ENCODE measurements around the gene TMEM273. TPM values are rescaled to one million over a fixed set of nuclear protein-coding genes. Genes with fewer than 3 reads are reported as not detected.

TMEM273 gene
- total RNA-seq, 1 experiment from 2014 or later: not detected

- DNase-seq (ENCODE audit: low spot score): no peak
These were observed 11.6 kb downstream of the TMEM273 start for GRCh38 chr10:49176310-49177268.

- no peak for DNase-seq (ENCODE audit: low spot score)
These were observed 12.4 kb downstream of the TMEM273 start for GRCh38 chr10:49175587-49176309.

GRCh38 chr10:49174926-49175500 is 13.2 kb downstream of the TMEM273 start:
- no peak for DNase-seq (ENCODE audit: low spot score)

GRCh38 chr10:49174261-49174925 is 13.8 kb downstream of the TMEM273 start:
- DNase-seq (ENCODE audit: low spot score): no peak

- DNase-seq (ENCODE audit: low spot score): no peak
These were observed 14.3 kb downstream of the TMEM273 start for GRCh38 chr10:49173853-49174252.

- DNase-seq (ENCODE audit: low spot score): no peak
These were observed 14.9 kb downstream of the TMEM273 start for GRCh38 chr10:49173201-49173772.

GRCh38 chr10:49172777-49173132 is 15.4 kb downstream of the TMEM273 start:
- DNase-seq (ENCODE audit: low spot score): no peak

- DNase-seq (ENCODE audit: low spot score): no peak
These were observed 16.0 kb downstream of the TMEM273 start for GRCh38 chr10:49172061-49172776.

GRCh38 chr10:49171326-49172060 is 16.7 kb downstream of the TMEM273 start:
- DNase-seq (ENCODE audit: low spot score): no peak

- DNase-seq (ENCODE audit: low spot score): no peak
These were observed 17.4 kb downstream of the TMEM273 start for GRCh38 chr10:49170632-49171325.

GRCh38 chr10:49169776-49170175 is 18.4 kb downstream of the TMEM273 start:
- no peak for DNase-seq (ENCODE audit: low spot score)

- no peak for DNase-seq (ENCODE audit: low spot score)
These were observed 19.2 kb downstream of the TMEM273 start for GRCh38 chr10:49168831-49169500.

- no peak for DNase-seq (ENCODE audit: low spot score)
These were observed 20.0 kb downstream of the TMEM273 start for GRCh38 chr10:49168171-49168540.

GRCh38 chr10:49167425-49168170 is 20.6 kb downstream of the TMEM273 start:
- no peak for DNase-seq (ENCODE audit: low spot score)

GRCh38 chr10:49166484-49167400 is 21.4 kb downstream of the TMEM273 start:
- DNase-seq (ENCODE audit: low spot score): no peak

GRCh38 chr10:49165821-49166483 is 22.2 kb downstream of the TMEM273 start:
- no peak for DNase-seq (ENCODE audit: low spot score)

GRCh38 chr10:49165259-49165658 is 22.9 kb downstream of the TMEM273 start:
- no peak for DNase-seq (ENCODE audit: low spot score)
